Activated CD4-positive, alpha-beta T cell treated with anti-CD3 and anti-CD28 coated beads for 36 hours (primary cell): ENCODE data around the gene C8B. TPM values are rescaled to one million over a fixed set of nuclear protein-coding genes. Genes with fewer than 3 reads are reported as not detected.

Source experiments
- ATAC-seq: fragments of 200-7000 bp; cut with Tn5 transposase; one replicate; pipeline ENCODE4 v1.10.0; 2021; ENCODE audit warnings: mild to moderate bottlenecking, moderate library complexity
- CTCF ChIA-PET: fragments of 350-600 bp; sonication (Branson Sonifier 250); formaldehyde crosslinking; loops from one replicate; lab custom pipeline; 2021; ENCODE audit warnings: antibody characterized with exemption; lab: Charles Lee
- POLR2A ChIA-PET: fragments of 350-600 bp; sonication (Branson Sonifier 250); formaldehyde crosslinking; loops from one replicate; lab custom pipeline; 2021; ENCODE audit warnings: antibody characterized with exemption, inconsistent platforms; lab: Charles Lee
- DNase-seq: peaks from one replicate; pipeline ENCODE4 v3.0.0-alpha.2; 2020
- H3K27ac Mint-ChIP-seq: one replicate; pipeline ENCODE4 v1.8.0; 2021; ENCODE audit warnings: mixed read lengths
- H3K27me3 Mint-ChIP-seq: one replicate; pipeline ENCODE4 v1.8.0; 2021; ENCODE audit warnings: mixed read lengths
- H3K36me3 Mint-ChIP-seq: one replicate; pipeline ENCODE4 v1.8.0; 2021; ENCODE audit warnings: low read depth, mixed read lengths
- H3K4me1 Mint-ChIP-seq: one replicate; pipeline ENCODE4 v1.8.0; 2021; ENCODE audit warnings: mixed read lengths
- H3K4me3 Mint-ChIP-seq: one replicate; pipeline ENCODE4 v1.8.0; 2021; ENCODE audit warnings: mild to moderate bottlenecking, moderate library complexity, mixed read lengths
- H3K9me3 Mint-ChIP-seq: one replicate; pipeline ENCODE4 v1.8.0; 2021; ENCODE audit warnings: low read depth, mixed read lengths
- intact Hi-C, 2 experiments: fragments of 100-400 bp; cut with DNase I in 1 of 2; cut with micrococcal nuclease in 1 of 2; formaldehyde crosslinking; loops; one replicate each; pipeline versions ENCODE4 v1.14.2 to v1.15.1; 2022 to 2024; cut with DNase I, micrococcal nuclease
- total RNA-seq, 2 experiments: library from RNA; stranded (reverse); gene quantifications; one replicate each; pipeline ENCODE4 v1.2.3, GENCODE V29; 2021

Gene C8B
- total RNA-seq, 2 experiments from 2014 or later: not detected

DNA sequence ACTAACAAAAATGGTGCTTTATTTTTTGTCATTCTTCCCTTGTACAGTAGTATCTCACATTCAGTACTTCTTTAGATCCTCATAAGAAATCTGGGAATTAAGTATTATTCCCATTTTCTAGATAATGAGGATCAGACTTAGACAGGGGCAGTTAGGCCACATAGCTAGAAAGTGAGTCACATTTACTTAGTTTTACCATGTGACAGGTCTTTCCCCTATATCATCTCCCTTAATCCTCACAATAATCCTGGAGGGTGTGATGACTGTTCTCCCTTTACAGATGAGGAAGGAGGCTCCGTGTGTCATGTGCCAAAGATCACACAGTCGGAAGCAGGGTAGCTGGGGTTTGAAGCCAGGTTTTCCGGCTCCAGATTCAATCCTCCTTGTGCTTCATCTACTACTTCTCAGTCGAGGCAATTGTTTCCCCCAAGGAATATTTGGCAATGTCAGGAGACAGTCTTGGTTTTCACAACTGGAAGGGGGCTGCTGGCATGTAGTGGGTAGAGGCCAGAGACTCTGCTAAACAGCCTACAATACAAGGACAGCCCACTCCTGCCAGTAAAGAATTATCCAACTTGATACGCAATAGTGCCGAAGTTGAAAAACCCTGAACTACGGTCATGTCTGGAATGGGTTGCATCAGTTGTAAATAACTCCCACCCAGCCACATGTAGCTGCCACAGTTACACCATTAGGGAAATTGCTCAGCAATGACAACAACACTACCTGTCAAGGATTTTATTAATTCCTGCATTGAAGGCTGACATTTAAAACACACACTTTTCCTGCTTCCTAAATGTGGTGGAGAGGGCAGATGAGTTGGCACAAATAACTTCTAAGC lies 54.5 kb downstream of the C8B start:
- ChIA-PET CTCF (interaction anchor here (0.7 kb wide), 1 partner anchor 90 kb away, joined by 3 read pairs; no protein-coding TSS in a partner anchor), POLR2A (no interaction called here)

DNA sequence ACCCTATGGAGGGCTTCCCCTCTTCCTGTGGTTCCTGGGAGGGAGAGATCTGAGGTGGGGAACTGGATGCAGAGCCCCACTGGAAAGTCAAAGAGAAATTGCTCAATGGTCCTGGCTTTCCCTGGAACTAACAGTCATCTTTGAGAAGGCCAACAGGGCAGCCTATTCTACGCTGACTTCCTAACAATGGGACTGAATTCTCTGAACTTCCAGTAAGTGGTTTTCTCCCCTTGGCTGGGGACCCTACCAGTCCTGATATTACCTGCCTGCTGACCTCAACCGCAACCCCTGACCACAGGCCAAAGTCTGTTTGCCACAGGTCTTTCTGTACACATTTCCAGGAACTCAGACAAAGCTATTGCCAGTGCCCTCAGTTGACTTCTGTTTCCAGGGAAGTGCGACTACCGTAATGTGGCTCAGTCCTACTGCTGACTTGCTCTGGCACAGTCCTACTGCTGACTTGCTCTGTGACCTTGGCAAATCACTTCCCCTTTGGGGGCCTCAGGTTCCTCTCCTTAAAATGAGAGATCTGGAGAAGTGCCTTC lies 55.3 kb downstream of the C8B start:
- DNase-seq (no peak), ATAC-seq (no peak)
- H3K4me3 Mint-ChIP-seq: no peak overlapping the region
- no peaks in the 10 kb centered on the region for H3K4me1 Mint-ChIP-seq
- no peak overlapping the region for H3K27ac Mint-ChIP-seq
- H3K27me3 Mint-ChIP-seq: peaks cover 4% of the 10 kb centered on the region
- H3K9me3 Mint-ChIP-seq: no peaks in the 10 kb centered on the region
- CTCF ChIA-PET: interaction anchor here (0.7 kb wide), 1 partner anchor 90 kb away, joined by 3 read pairs; no protein-coding TSS in a partner anchor
- intact Hi-C loops: no loop called here
- no peaks in the 10 kb centered on the region for H3K36me3 Mint-ChIP-seq
- POLR2A ChIA-PET: no interaction called here

More for the DNA sequence above, 54.5 kb downstream of the C8B start:
- Mint-ChIP-seq H3K27me3 (peaks cover 4% of the 10 kb centered on the region), H3K4me1 (no peaks in the 10 kb centered on the region), H3K36me3 (no peaks in the 10 kb centered on the region), H3K4me3 (no peak overlapping the region), H3K9me3 (no peaks in the 10 kb centered on the region), H3K27ac (no peak overlapping the region)
- intact Hi-C loops: no loop called here
- DNase-seq: no peak
- no peak for ATAC-seq

DNA sequence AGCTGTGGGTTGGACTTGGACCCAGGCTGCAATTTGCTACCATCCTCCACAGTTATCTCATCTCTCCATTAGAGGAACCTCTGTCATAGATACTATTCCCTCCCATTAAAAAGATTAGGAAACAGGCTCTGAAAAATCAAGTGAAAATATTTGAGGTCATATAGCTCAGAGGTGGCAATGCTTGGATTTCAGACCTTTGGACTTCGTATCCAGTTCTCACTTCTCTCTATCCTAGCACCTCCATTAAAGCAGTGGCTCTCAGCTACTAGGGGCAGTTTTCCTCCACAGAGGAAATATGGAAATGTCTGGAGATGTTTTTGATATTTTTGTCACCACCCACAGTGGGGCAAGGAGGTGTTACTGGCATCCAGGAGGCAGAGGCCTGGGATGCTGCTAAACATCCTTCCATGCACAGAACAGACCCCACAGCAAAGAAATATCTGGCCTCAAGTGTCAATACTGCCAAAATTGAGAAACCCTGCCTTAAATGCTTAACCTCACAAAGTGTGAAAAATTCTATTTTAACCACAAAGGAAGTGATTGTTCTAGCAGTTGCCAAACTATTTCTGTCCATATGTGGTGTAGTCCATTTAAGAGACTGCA lies 57.1 kb downstream of the C8B start:
- no peak overlapping the region for H3K4me3 Mint-ChIP-seq
- POLR2A ChIA-PET: no interaction called here
- H3K4me1 Mint-ChIP-seq: no peaks in the 10 kb centered on the region
- H3K36me3 Mint-ChIP-seq: no peaks in the 10 kb centered on the region
- CTCF ChIA-PET: no interaction called here
- no peak overlapping the region for H3K27ac Mint-ChIP-seq
- intact Hi-C loops: no loop called here
- H3K9me3 Mint-ChIP-seq: no peaks in the 10 kb centered on the region
- DNase-seq (no peak), ATAC-seq (no peak)
- H3K27me3 Mint-ChIP-seq: peaks cover 4% of the 10 kb centered on the region

DNA sequence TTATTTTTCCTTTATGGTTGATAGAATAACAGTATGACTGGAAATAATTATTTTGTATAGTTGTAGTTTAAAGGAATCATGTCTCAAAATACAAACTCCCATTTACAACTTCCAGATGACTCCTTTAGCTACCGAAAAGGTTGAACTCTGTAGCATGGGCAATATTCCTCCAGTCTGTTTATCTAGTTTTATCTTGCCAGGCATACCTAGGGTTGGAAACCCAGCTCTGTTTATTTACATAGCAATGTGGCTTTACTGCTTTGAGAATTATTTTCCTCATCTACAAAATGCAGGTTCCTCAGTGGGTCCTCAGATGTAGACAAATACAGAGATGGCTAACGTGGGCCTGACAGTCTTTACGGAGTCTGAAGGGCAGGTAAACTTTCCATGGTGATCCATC lies 60.1 kb downstream of the C8B start:
- ATAC-seq (no peak), DNase-seq (no peak)
- Mint-ChIP-seq H3K27ac (no peak overlapping the region), H3K4me3 (no peak overlapping the region), H3K27me3 (no peaks in the 10 kb centered on the region), H3K36me3 (no peaks in the 10 kb centered on the region), H3K9me3 (no peaks in the 10 kb centered on the region), H3K4me1 (no peaks in the 10 kb centered on the region)
- ChIA-PET CTCF (no interaction called here), POLR2A (no interaction called here)
- intact Hi-C loops: no loop called here

DNA sequence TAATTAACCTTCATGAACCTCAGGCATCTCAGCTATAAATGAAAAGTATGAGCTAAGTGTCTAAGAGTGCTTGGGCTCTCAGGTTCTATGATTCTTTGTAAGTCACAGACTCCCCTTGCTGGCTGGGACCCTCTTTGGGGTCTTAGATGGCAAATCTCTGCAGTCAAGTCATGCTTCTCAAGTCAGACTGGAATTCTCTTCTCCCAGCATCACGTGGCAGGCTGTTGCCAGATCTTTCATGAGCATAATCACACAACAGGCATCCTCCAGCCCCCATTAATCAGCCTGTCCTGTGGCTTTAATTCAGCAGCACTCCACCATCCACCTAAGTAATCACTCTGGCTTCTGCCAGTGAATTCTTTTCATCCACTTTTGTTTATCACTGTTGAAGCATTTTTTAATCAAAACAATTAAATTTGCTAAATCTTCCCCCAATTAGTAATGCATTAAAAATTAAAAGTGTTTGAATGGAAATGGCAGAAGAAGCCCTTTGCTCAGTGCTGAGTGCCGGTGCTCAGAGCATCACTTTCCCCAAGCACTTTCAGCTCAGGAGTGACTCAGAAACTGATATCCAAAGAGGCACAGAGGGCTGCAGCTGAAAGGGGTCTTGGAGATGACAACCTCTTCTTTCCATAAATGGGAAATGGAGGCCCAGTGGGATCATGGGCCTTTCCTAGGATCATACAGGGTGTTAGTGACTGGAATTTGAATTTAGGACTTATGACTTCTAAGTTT lies 61.0 kb downstream of the C8B start:
- intact Hi-C loops: no loop called here
- H3K9me3 Mint-ChIP-seq: no peaks in the 10 kb centered on the region
- H3K27ac Mint-ChIP-seq: no peak overlapping the region
- no peaks in the 10 kb centered on the region for H3K36me3 Mint-ChIP-seq
- H3K4me1 Mint-ChIP-seq: no peaks in the 10 kb centered on the region
- ChIA-PET POLR2A (no interaction called here), CTCF (no interaction called here)
- no peak overlapping the region for H3K4me3 Mint-ChIP-seq
- H3K27me3 Mint-ChIP-seq: no peaks in the 10 kb centered on the region
- no peak for DNase-seq
- no peak for ATAC-seq

DNA sequence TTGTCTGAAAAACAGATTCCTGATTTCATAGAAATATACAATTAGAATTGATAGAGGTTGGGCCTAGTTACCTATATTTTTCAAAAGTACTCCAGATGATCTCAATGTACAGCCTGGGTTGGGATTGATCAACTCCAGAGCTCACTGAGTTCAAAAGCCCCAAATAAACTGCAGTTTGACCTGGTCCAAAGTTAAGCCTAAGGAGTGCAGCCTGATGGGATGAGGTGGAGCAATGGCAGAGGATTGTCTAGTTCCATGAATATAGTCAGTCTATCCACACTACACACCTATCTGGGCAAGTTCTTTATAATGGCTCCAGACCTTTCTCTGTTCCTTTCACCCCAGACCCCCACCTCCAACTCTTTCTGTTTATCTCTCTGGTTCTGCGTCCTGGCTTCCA lies 62.0 kb downstream of the C8B start:
- ATAC-seq (no peak), DNase-seq (no peak)
- Mint-ChIP-seq H3K27me3 (no peaks in the 10 kb centered on the region), H3K9me3 (no peaks in the 10 kb centered on the region), H3K27ac (no peak overlapping the region), H3K4me1 (no peaks in the 10 kb centered on the region), H3K36me3 (no peaks in the 10 kb centered on the region), H3K4me3 (no peak overlapping the region)
- intact Hi-C loops: no loop called here
- ChIA-PET POLR2A (no interaction called here), CTCF (no interaction called here)

DNA sequence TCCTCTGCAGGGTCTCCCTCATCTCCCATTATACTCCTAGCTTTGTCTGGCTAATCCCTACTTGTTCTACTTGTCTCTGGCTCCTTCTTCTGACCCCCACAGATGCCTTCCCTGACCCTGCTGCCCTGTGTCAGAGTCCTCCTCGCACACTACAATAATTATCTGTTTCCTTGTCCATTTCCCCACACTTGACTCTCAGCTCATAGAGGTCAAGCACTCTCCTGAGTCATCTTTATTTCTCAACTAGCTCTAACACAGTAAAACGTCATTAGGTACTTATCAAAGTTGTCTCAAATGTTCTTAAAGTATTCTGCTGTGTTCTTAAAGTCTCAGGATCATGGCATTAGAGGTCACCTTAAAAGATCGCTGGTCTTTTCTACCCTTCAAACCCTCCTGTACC lies 64.1 kb downstream of the C8B start:
- Mint-ChIP-seq H3K36me3 (no peaks in the 10 kb centered on the region), H3K4me3 (no peak overlapping the region), H3K9me3 (no peaks in the 10 kb centered on the region), H3K27me3 (peaks cover 1% of the 10 kb centered on the region), H3K27ac (no peak overlapping the region), H3K4me1 (no peaks in the 10 kb centered on the region)
- DNase-seq: no peak
- intact Hi-C loops: no loop called here
- POLR2A ChIA-PET: no interaction called here
- CTCF ChIA-PET: no interaction called here
- ATAC-seq: no peak

DNA sequence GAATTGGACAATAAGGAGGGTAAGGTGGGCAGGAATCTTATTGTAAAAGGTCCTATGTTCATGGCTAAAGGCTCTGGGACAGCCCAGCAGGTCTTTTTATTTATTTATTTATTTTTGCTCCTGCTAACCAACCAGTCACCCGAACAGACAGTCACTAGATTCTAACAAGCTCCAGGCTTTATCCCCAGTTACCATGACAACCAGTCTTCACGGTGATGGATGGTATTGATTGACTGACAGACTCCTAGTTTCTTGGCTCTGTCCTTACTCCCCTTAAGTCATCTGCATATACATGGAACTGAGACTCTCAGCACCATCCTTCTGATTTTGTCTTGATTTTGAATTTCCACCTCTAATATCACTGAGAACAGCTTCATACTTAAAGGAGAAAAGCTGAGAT lies 66.9 kb downstream of the C8B start:
- ChIA-PET CTCF (interaction anchor here (0.6 to 1.3 kb wide), 3 partner anchors 15 to 1552 kb away, joined by 3 to 4 read pairs (median 4); no protein-coding TSS in a partner anchor), POLR2A (no interaction called here)
- ATAC-seq: no peak
- Mint-ChIP-seq H3K27me3 (peaks cover 8% of the 10 kb centered on the region), H3K4me1 (no peaks in the 10 kb centered on the region), H3K9me3 (no peaks in the 10 kb centered on the region), H3K27ac (no peak overlapping the region), H3K36me3 (no peaks in the 10 kb centered on the region), H3K4me3 (no peak overlapping the region)
- DNase-seq: no peak
- intact Hi-C loops: no loop called here

DNA sequence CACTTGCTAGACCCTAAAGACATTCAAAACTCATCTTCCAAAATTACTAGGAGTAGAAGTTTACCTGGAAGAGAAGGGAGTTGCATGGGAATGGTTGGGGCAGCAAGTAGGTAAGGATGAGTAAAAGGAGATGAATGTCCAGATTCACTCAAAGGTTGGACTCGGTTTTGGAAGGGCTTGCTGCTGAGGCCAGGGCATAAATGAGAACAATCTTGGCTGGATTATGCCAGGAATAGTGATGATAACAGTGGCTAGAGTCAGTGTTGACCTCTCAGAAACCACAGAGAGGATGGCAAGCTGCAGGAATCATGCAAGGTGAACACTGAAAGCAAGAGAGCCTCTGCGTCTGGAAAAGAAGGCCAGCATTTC lies 67.8 kb downstream of the C8B start:
- ATAC-seq: no peak
- H3K9me3 Mint-ChIP-seq: no peaks in the 10 kb centered on the region
- DNase-seq: no peak
- H3K27me3 Mint-ChIP-seq: peaks cover 8% of the 10 kb centered on the region
- H3K4me1 Mint-ChIP-seq: no peaks in the 10 kb centered on the region
- intact Hi-C loops: no loop called here
- no peaks in the 10 kb centered on the region for H3K36me3 Mint-ChIP-seq
- CTCF ChIA-PET: interaction anchor here (0.6 to 1.3 kb wide), 2 partner anchors 16 to 1551 kb away, joined by 4 read pairs; no protein-coding TSS in a partner anchor
- no peak overlapping the region for H3K27ac Mint-ChIP-seq
- H3K4me3 Mint-ChIP-seq: no peak overlapping the region
- POLR2A ChIA-PET: no interaction called here

DNA sequence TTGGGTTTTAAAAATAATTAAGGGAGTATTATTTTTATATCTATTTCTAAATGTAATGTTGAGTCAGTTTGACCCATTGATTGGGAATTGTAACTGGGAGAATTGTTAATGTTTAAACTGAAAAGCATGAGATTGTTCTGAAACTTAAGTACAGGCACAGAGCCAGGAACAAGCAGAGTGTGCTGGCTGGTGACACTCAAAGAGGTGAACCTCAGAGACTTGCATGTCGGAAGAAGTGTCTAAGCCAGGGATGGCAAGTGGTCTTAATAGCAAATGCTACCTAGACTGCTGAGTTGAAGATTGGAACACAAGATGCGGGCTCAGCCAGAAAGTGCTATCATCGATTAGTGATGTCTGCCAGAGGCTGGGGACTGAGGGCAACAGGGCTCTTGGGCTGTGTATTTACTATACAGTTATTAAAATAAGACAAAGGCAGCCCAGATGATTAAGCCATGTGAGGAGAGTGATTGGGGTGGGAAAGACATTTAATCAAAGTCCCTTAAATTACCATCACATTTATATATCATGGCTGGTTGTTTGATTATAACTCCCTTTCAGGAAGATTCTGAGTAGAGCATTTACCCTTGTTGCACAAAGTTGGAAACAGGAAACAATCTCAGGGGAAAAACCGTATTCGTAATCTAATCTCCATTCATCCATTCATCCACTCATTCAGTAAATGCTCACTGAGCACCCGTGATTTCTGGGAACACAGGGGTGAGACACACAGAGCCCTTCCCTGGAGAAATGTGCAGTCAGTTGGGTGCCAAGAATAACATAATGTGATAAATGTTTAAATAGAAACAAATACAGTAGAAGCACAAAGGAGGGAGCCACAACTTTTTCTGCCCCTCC lies 68.4 kb downstream of the C8B start:
- ATAC-seq (no peak), DNase-seq (no peak)
- Mint-ChIP-seq H3K4me3 (no peak overlapping the region), H3K36me3 (no peaks in the 10 kb centered on the region), H3K4me1 (no peaks in the 10 kb centered on the region), H3K27ac (no peak overlapping the region), H3K9me3 (no peaks in the 10 kb centered on the region), H3K27me3 (peaks cover 8% of the 10 kb centered on the region)
- ChIA-PET POLR2A (no interaction called here), CTCF (no interaction called here)
- intact Hi-C loops: no loop called here

DNA sequence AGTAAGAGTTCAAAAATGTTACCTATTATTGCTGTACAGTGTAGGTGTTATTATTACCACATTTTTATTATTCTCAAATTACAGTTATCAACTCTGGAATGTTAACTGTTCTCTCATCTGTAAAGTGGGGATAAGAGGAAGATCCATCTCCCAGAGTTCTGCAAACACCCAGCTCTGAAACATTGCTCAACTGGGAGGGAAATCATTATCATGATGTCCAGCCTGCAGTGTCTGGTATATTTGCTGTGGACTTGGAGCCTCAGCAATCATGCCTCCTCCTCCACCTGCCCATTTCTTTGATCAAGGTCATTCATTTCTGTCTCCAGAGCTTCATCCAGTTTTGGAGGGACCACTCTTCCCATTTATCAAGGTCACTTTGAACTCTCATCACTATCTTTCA lies 71.8 kb downstream of the C8B start:
- no peaks in the 10 kb centered on the region for H3K36me3 Mint-ChIP-seq
- DNase-seq (no peak), ATAC-seq (no peak)
- H3K4me1 Mint-ChIP-seq: no peaks in the 10 kb centered on the region
- ChIA-PET CTCF (no interaction called here), POLR2A (no interaction called here)
- H3K27me3 Mint-ChIP-seq: peaks cover 8% of the 10 kb centered on the region
- H3K27ac Mint-ChIP-seq: no peak overlapping the region
- intact Hi-C loops: no loop called here
- no peak overlapping the region for H3K4me3 Mint-ChIP-seq
- H3K9me3 Mint-ChIP-seq: no peaks in the 10 kb centered on the region
